Stimulated activated CD4-positive, alpha-beta T cell treated with anti-CD3 and anti-CD28 coated beads, TNF-alpha, amount 100 ng/mL, for 48 hours (primary cell): Measurements from ENCODE around the gene CSMD2.

Source experiments
- DNase-seq, 3 donors: peaks; one replicate each; pipeline ENCODE4 v3.0.0-alpha.2; 2020; ENCODE audit warnings: low read depth in 3 of 3

Gene CSMD2

DNA sequence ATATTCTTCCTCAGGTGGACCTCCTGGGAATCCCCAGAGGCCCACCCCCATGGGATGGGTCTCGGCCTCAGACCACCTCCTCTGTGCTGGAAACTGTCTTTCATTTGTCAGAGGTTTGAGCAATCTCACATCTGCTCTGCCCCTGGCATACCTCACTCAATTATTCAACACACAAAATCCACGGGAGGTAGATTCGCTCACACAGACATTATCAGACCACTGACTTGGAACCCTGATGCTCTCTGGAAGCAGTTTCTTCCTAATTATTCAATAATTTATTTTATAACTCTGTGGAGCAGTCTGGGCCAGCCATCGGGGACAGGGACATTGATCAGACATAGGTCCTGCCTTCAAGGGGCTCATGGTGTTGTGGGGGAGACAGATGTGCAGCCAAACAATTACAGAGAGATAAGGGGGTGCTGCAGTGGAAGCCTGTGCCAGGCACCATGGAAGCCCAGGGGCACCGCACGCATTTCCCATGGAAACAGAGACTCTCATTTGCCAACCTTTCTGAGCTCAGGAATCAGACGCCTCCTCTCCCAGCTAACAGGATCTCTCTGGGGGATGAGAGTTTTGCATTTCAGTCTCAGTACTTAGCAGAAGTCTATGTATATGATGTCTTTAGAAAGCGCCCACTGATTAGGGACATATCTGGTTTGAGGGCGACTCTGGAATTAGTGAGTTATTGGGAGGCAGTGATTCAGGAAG is 204.7 kb downstream of the CSMD2 start:
- DNase-seq: no peak

GRCh38 chr1:33957854-33958253 is 207.2 kb downstream of the CSMD2 start:
- DNase-seq: no peak

GRCh38 chr1:33955096-33955495 is 209.9 kb downstream of the CSMD2 start:
- no peak for DNase-seq

- no peak for DNase-seq
These were observed 215.5 kb downstream of the CSMD2 start for GRCh38 chr1:33949570-33949969.

DNA sequence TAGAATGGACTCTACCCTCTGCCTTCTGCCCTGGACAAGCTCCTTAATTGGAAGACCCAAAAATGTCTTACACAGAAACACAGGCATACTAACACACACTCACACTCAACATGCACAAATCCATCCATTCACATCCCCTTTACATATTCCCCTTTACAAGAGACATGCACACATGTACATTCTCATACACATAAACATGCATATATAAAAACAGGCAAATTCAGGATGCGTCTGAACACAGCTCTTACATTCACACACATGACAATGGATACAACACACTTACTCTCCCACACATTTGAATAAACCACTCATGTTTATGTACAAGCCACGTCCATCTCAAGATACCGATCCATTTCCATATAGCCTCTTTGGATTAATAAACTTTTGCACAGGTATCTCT is 216.7 kb downstream of the CSMD2 start:
- no peak for DNase-seq

DNA sequence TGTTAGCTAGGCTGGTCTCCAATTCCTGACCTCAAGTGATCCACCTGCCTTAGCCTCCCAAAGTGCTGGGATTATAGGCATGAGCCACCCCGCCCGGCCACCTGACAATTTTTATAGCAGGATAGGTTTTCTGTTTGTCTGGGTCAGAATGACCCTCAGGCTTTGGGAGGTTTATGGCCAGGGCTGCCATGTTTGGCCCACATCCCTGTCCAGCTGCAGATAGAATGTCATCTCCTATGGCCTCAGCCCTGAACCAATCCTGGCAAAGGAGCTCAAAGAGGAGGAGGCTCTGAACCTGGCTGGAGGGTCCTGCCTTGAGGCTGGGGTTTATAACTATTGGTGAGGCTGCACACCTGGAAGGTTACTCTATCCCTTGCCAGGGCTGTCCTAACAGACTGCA is 218.2 kb downstream of the CSMD2 start:
- DNase-seq: no peak

DNA sequence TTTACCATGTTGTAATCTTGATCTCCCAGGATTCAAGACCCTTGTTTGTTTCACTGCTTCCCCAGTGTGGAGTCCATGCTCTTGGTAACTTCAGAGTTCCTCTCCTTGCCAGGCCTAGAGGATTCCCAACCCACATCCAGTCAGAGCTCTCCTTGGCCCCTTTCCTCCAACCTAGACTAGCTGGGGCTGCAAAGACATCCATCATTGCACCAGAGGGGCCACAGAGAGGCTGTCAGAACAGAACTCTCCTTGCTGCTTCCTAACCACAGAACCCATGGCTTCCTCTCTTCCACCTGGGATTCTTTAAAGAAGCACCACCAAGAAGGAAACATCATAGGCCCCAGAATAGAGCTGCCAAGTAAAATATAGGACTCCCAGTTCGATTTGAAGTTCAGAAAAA is 220.2 kb downstream of the CSMD2 start:
- DNase-seq: no peak

DNA sequence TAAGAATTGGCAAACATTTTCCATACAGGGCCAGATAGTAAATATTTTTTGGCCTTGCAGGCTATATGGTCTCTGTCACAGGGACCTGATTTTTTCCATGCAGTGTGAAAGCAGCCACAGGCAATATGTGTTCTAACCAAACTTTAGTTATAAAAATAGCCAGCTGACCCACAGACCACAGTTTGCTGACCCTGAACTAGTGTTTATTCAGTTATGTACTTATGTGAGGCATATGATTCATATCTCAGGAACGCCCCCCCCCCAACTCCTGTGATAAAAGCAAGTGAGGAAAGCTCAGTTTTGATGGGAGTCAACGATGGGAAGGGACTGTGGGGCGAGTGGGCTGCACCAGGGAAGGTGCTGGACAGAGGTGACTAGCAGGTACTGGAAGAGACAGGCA is 221.1 kb downstream of the CSMD2 start:
- no peak for DNase-seq

DNA sequence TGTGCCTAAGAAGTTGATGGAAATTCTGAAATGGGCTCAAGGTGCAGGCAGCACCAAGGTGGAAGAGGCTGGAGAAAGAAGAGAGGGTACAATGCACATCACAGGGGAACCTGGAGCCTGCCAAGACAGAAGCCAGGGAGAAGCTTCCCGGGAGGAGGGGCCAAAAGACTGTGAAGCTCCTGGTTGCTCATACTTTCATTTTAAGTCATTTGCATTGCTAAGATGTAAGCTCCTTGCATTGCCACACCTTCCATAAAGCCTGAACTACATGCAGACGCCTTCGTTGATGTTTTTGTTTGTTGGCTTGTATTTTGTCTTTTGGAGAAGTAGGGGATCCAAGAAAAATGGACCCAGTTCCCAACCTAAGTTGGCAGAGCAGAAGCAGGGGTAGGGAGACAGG is 232.2 kb downstream of the CSMD2 start:
- DNase-seq: no peak

- no peak for DNase-seq
These were observed 233.9 kb downstream of the CSMD2 start for GRCh38 chr1:33931111-33931475.

DNA sequence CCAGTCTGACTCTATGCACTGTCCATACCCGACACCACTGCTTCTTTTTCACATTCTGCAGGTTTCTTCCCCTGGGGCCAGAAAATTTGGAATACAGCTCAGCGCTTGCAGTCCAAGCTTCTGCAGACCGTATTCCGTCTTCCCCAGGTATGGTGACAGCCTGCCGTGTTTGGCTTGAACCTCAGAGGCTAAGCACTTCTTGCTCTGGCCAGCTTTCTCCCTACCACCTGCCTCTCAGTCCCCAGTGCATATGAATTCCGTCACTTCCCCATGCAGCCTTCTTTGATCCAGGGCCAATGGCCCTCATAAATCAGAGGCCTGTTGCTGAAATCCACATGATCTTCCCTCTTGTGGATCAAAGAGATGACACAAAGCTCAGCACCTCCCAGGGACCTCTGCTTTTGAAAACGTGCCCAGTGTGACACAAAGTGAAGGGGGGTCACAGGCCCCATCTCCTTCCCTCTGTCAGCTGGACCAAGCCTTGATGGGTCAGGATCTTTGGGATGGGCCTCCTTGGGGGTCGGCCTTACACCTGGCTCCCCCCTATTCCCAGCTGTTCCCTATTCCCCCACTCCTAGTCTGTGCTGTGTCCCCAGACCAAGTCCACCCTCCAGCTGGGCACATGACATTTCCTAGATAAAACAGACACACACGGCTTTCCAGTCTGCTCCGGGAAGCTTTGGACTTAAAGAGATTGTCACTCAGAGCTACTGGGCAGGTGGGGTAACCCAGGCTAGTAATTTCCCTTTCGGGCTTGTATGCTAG is 234.5 kb downstream of the CSMD2 start:
- no peak for DNase-seq

- DNase-seq: no peak
These were observed 236.8 kb downstream of the CSMD2 start for GRCh38 chr1:33928251-33928650.

GRCh38 chr1:33927721-33928120 is 237.3 kb downstream of the CSMD2 start:
- no peak for DNase-seq

- DNase-seq: no peak
These were observed 239.4 kb downstream of the CSMD2 start for GRCh38 chr1:33925586-33925985.

GRCh38 chr1:33921281-33921680 is 243.7 kb downstream of the CSMD2 start:
- DNase-seq: no peak

DNA sequence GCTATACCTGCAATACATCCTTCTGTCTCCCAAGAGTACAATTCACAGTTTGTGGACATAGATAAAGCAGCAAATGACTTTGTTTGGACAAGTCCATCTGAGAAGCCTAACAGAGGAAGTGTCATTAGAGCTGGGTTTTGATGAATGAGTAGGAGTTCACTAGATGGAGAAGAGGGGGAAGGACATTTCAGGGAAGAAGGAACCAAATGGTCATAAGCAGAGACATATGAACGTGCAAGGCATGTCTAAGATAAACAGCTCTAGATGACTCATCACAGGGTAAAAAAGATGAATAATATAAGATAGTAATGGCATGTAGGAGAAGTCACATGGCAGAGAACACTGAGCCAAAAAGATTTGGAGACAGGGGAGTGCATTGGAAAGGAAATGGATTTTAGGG is 246.7 kb downstream of the CSMD2 start:
- DNase-seq: no peak

GRCh38 chr1:33916786-33917185 is 248.2 kb downstream of the CSMD2 start:
- no peak for DNase-seq

GRCh38 chr1:33914531-33914930 is 250.5 kb downstream of the CSMD2 start:
- DNase-seq: no peak

- DNase-seq: no peak
These were observed 256.6 kb downstream of the CSMD2 start for GRCh38 chr1:33908324-33908956.

DNA sequence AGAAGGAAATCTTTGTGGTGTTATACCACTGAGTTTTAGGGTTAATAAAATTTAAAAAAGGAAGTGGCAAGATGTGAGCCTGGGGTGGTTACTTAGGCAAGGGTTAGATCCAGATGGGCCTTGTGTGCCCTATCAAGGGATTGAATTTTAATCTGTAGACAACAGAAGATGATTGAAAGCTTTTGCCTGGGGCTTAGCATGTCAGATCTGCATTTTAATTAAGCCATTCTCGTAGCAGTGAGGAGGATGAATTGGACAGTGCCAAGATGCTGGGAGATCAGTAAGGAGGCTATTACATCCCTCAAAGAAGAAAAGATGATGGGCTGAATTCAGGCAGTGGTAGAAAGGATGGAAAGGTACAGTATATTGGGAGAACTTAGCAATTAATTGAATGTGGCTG is 258.9 kb downstream of the CSMD2 start:
- no peak for DNase-seq

- no peak for DNase-seq
These were observed 259.8 kb downstream of the CSMD2 start for GRCh38 chr1:33905241-33905640.

- DNase-seq: no peak
These were observed 261.8 kb downstream of the CSMD2 start for GRCh38 chr1:33903210-33903589.
